GM21576 (cell line): ENCODE results near the gene CBLL1.

Experiments
- ATAC-seq: cut with Tn5 transposase; IDR thresholded peaks from one replicate; pipeline ENCODE4 v1.9.1; 2021; ENCODE audit warnings: mild to moderate bottlenecking, moderate library complexity; ENCODE audit not compliant: unreplicated experiment

Gene CBLL1, protein sequence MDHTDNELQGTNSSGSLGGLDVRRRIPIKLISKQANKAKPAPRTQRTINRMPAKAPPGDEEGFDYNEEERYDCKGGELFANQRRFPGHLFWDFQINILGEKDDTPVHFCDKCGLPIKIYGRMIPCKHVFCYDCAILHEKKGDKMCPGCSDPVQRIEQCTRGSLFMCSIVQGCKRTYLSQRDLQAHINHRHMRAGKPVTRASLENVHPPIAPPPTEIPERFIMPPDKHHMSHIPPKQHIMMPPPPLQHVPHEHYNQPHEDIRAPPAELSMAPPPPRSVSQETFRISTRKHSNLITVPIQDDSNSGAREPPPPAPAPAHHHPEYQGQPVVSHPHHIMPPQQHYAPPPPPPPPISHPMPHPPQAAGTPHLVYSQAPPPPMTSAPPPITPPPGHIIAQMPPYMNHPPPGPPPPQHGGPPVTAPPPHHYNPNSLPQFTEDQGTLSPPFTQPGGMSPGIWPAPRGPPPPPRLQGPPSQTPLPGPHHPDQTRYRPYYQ

GRCh38 chr7:107743567-107744344, at the start of gene CBLL1:
Gene CBLL1, plus strand, starts transcription at chr7:107744142. Its CDS starts 22 bp downstream, at chr7:107744164.
- peak; percentile 89 for ATAC-seq

GRCh38 chr7:107694386-107694785, 49.6 kb upstream of the CBLL1 start:
- ATAC-seq, result no peak

DNA sequence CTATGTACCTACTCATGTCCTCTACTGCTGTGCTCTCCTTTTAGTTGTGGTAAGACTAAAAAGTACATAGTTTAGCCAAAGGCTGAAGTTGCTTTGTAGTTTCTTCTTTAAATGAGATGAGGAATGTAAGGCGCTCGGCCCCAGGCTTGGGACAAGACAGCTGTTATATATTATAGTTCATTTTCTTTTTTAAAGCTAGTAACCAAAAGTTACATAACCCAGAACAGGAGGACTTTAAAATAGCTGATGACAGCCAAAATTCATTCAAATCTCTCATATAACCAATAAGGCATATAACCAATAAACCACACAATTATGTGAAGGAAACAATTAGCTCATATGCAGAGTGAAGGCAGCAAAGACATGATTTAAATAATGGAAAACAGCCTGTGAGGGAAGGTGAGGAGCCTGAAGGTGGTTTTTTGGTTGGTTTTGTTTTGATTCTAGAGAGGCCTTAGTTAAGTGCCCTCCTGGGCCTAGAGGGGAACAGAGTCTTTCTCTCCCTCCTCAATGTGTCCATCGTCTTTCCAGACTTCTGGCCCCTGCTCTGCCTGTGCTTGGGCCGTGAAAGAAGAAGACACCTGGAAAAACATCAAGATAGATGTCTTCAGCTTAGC, 47.5 kb upstream of the CBLL1 start:
- ATAC-seq, result no peak

GRCh38 chr7:107697321-107698049, 46.5 kb upstream of the CBLL1 start:
- ATAC-seq, result no peak

DNA sequence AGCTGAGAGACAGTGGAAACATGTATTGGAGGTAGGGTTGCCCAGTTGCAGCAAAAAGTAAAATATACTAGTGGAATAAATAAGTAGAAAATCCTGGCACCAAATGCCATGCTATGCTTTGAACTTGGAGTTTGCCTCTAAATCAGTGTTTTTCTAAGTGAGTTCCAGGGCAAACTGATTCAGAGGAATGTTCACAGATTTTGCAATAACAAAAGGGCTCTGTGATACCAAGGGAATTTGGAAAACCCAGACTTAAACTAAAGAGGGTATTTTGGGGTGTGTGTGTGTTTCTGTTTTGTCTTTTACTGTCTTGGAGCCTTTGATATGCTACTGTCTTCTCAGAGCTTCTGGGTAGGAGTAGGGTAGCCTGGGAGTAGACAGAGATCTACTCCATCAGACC, 43.4 kb upstream of the CBLL1 start:
- ATAC-seq, result no peak

- no peak for ATAC-seq
Observed at GRCh38 chr7:107701191-107701590, 42.8 kb upstream of the CBLL1 start.

DNA sequence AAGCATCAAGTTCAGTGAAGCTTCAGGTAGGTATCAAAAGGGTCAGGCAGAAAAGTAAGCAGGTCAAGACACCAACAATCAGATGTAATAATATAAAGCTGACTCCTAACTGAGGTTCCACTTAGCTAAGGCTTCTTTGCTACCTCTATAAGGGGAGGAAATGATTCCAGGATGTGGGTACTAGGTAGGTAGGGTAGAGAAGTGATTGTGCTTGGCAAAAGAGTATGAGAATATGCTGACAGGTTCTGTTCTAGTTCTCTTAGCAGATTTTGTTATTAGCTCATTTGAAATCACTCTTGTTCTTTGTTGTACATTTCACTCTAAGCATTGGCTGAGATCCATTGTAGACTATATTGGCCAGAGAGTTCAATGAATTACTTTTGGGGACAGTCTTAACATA, 40.7 kb upstream of the CBLL1 start:
- ATAC-seq, result no peak

DNA sequence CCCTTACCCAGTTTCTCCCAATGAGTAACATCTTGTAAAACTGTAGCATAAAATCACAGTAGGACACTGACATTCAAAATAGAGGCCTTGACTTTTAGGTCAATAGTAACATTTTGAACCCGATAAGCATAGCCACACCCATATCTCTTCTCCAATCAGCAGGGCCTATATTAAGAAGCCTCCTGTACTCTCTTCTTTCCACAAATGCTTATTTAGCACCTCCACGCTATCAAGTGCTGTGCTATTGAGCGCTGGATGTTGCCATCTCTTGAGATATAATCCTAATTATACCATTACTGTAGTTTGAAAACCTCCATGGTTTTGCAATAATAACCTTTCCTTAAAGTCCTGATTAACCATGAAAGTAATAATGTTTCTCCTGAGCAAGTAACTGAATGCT, 40.1 kb upstream of the CBLL1 start:
- no peak for ATAC-seq

DNA sequence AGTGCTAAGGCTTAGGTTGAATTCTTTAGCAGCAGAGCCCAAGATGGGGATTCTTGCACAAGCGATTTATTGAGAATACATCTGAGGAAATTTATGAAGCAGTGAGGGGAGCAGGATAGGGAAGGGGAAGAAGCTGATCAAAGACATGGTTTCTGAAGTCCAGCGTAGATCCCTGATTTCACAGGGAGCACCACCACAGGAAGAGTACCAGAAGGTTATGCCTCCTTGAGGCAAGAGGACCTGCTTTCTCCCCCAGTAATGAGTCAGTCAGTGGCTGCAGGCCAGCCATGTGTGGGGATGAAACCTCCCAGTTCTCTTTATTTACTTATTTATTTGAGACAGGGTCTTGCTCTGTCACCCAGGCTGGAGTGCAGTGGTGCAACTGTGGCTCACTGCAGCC, 35.0 kb upstream of the CBLL1 start:
- no peak for ATAC-seq

DNA sequence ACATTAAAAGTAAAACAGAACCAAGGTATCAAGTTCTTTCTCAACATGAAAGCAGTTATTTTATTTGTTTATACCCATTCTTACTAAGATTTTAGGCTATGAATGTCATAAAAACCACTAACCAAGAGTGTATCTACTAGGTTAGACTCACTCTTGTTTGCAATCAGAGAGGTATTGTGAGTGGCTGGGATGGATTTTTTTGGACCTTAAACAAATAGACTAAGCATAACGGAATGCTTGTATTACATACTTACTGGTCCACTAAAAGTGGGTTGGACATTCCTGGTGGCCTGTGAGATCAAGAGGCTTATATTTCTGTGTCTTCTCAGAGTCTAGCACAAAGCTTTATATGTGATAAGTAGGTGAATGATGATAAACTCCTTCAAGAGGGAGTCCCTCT, 32.6 kb upstream of the CBLL1 start:
- ATAC-seq, result no peak

DNA sequence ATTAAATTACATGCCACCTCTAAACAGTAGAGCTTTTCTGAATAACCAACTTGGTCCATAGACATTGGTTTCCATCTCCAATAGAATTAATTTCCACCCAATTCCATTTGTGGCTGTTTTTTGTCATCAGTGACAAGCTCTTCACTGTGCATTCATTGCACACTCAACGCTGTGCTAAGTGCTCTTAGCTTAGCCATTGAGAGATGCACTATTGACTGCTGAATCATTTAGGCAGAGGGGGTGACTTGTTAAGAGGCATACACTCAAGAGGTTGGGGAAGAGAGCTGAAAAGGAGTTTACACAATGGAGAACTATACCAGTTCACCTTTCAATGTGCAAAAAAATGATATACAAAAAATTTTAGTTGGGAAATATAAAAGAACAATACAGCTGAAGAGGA, 31.9 kb upstream of the CBLL1 start:
- no peak for ATAC-seq

DNA sequence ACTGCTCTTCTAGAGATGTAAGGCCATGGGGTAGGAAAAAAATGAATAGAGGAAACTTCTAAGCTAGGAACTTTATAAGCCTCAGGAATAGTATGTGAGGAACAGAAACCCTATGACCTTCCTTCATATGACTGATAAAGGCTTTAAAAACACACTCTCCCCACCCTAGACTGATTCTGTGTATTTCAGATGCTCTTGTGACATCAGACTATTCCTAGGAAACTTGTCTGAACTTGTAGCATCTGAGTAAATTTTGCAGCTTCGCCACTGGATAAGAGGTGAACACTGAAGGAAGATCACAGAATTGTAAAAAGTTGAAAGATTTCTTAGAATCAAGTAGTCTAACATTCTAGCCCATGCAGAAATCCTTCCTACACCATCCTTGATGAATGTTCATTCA, 31.0 kb upstream of the CBLL1 start:
- ATAC-seq, result no peak

- ATAC-seq, result no peak
Observed at GRCh38 chr7:107715531-107715930, 28.4 kb upstream of the CBLL1 start.

DNA sequence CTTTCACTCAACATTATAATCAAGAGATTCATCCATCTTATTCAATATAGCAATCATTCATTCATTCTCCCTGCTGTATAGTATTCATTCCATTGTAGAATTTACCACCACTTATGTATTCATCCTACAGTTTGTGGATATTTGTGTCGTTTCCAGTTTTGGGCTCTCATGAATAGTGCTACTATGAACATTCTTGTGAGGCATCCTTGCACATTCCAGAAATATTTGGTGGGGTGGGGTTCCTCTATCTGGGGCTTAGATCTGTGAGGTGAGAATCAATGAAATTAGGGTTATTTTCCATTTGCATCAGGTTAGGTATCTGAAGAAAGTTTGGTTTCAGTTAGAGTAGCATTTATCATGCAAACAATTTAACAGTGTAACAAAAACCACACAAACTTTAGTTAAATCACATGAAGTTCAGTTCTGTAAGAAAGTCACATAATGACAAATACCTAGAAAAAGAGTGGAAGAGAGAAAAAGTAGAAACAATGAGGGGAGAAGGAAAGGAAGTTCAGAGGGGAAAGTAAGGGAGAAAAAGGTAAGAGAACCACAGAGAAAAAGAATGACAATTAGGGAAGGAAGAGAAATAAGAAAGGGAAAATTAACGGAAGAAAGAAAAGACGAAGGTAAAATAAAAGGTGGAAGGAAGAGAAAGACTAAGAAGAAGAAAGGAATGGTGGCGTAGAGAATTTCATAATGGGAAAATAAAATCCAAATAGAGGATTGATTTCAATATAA, 25.3 kb upstream of the CBLL1 start:
- no peak for ATAC-seq

- no peak for ATAC-seq
Observed at GRCh38 chr7:107721286-107721685, 22.7 kb upstream of the CBLL1 start.

DNA sequence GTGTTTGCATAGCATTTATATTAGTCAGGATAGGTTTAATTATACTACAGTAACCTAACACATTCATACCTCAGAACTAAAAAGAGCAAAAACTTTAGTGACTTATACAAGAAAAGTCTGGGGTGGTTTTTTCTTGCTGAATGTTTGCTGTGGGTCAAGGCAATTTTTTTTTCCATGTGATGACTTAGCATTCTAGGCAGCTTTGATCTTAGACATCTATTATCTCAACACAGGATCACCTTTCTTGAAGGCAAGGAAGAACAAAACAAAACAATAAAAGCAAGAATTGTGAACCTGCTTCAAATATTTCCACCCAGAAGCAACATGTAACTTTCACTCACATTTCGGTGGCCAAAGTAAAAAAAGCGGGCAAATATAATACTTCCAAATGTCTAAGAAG, 20.7 kb upstream of the CBLL1 start:
- no peak for ATAC-seq

DNA sequence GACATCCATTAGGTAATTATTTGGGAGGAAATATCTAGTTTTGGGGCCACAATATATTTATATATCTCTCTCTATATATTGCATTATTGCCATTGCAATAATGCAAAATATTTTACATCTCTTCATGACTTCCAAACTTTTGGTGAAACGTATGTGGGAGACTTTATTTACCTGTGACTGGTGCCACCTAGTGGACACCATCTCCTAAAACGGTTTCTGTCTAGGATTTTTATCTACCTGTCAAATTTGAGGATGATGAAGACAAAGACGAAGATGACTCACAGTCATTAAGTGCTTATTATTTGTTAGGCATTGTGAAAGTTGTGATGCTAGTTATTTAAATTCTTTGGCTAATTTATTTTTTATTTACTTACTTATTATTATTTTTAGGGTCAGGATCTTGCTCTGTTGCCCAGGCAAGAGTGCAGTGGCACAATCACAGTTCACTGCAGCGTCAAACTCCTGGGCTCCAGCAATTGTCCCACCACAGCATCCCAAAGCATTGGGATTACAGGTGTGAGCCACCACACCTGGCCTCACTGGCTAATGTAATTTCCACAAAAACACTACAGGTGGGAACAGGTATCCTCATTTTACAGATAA, 18.7 kb upstream of the CBLL1 start:
- no peak for ATAC-seq

GRCh38 chr7:107726356-107727130, 17.4 kb upstream of the CBLL1 start:
- no peak for ATAC-seq

GRCh38 chr7:107728276-107728675, 15.7 kb upstream of the CBLL1 start:
- ATAC-seq, result no peak
